A673 (cell line): ENCODE data around the gene CNKSR1. TPM values are rescaled to one million over a fixed set of nuclear protein-coding genes. Genes with fewer than 3 reads are reported as not detected.
A peak's percentile ranks its signal among the peaks of the same experiment; 100 is the strongest.

ENCODE experiments used
- BruUV-seq: library from RNA; stranded (reverse); fragments of 400-500 nt; replicated peaks from 2 replicates; lab custom pipeline; 2021; lab: Mats Ljungman, UMichigan
- CTCF ChIA-PET: fragments of 300-600 bp; sonication (Branson Sonifier 250); formaldehyde crosslinking; loops from one replicate; lab custom pipeline; 2022; ENCODE audit warnings: antibody characterized with exemption; lab: Charles Lee
- POLR2A ChIA-PET: fragments of 300-600 bp; sonication (Branson Sonifier 250); formaldehyde crosslinking; loops from one replicate; lab custom pipeline; 2022; ENCODE audit warnings: antibody characterized with exemption; ENCODE audit not compliant: low non-redundant PET; lab: Charles Lee
- DNase-seq: peaks from one replicate; pipeline ENCODE4 v3.0.0-alpha.2; 2015; ENCODE audit warnings: low spot score
- H3K27ac ChIP-seq: fragments of 200-600 bp; sonication (generic); 2 replicates; pipeline ENCODE4 v1.5.1; 2016; ENCODE audit warnings: mixed run types, low read depth, mild to moderate bottlenecking, mixed read lengths, antibody characterized with exemption, low read length; ENCODE audit not compliant: poor library complexity, severe bottlenecking
- H3K27me3 ChIP-seq: fragments of 200-600 bp; sonication (generic); replicated peaks from 2 replicates; pipeline ENCODE4 v1.6.1; 2017; ENCODE audit warnings: mixed run types, low read depth, mild to moderate bottlenecking, mixed read lengths, antibody characterized with exemption, low read length; ENCODE audit not compliant: insufficient read depth, poor library complexity
- H3K36me3 ChIP-seq: fragments of 200-600 bp; sonication (generic); 2 replicates; pipeline ENCODE4 v1.6.1; 2016; ENCODE audit warnings: mixed run types, mild to moderate bottlenecking, mixed read lengths, antibody characterized with exemption, low read length; ENCODE audit not compliant: insufficient read depth, poor library complexity, severe bottlenecking
- H3K4me1 ChIP-seq: fragments of 200-600 bp; sonication (generic); 2 replicates; pipeline ENCODE4 v1.6.1; 2017; ENCODE audit warnings: mixed run types, mild to moderate bottlenecking, mixed read lengths, antibody characterized with exemption, low read length; ENCODE audit not compliant: insufficient read depth, poor library complexity, severe bottlenecking
- H3K4me3 ChIP-seq: fragments of 200-600 bp; sonication (generic); 2 replicates; pipeline ENCODE4 v1.5.1; 2016; ENCODE audit warnings: low read depth, mixed run types, mild to moderate bottlenecking, mixed read lengths, low read length; ENCODE audit not compliant: poor library complexity, severe bottlenecking
- H3K9me3 ChIP-seq: fragments of 200-600 bp; sonication (generic); 2 replicates; pipeline ENCODE4 v1.6.1; 2016; ENCODE audit warnings: mixed run types, low read depth, mild to moderate bottlenecking, mixed read lengths, antibody characterized with exemption, low read length; ENCODE audit not compliant: poor library complexity, severe bottlenecking
- EZH2 ChIP-seq: fragments of 200-600 bp; sonication (generic); IDR thresholded peaks from 2 replicates; pipeline ENCODE4 v1.6.1; 2017; ENCODE audit warnings: borderline replicate concordance, low read depth, mild to moderate bottlenecking, mixed read lengths, antibody characterized with exemption, low read length; ENCODE audit not compliant: poor library complexity, severe bottlenecking
- intact Hi-C: fragments of 100-400 bp; cut with micrococcal nuclease; formaldehyde crosslinking; loops from one replicate; pipeline ENCODE4 v1.10.0; 2022; ENCODE audit not compliant: unreplicated experiment
- total RNA-seq: library from RNA; stranded (reverse); gene quantifications from 2 replicates; pipeline ENCODE4 v1.2.3, GENCODE V29; 2021
- TF ChIP-seq, protein P1 (sequence below): fragments of 300-800, 200-600 bp; sonication (generic); conservative IDR thresholded peaks from 2 replicates; pipeline ENCODE4 v1.5.1; 2017; ENCODE audit warnings: low read depth, mild to moderate bottlenecking, antibody characterized with exemption, low read length, moderate library complexity, mixed read lengths

Gene CNKSR1
- total RNA-seq, 1 experiment from 2014 or later, result 1.8 TPM

GRCh38 chr1:26132128-26132833 is 45.0 kb upstream of the CNKSR1 start:
- intact Hi-C loops, result no loop called here
- H3K27me3 ChIP-seq, result no peaks in the 10 kb centered on the region
- no peak overlapping the region for H3K27ac ChIP-seq
- TF ChIP-seq, protein P1, sequence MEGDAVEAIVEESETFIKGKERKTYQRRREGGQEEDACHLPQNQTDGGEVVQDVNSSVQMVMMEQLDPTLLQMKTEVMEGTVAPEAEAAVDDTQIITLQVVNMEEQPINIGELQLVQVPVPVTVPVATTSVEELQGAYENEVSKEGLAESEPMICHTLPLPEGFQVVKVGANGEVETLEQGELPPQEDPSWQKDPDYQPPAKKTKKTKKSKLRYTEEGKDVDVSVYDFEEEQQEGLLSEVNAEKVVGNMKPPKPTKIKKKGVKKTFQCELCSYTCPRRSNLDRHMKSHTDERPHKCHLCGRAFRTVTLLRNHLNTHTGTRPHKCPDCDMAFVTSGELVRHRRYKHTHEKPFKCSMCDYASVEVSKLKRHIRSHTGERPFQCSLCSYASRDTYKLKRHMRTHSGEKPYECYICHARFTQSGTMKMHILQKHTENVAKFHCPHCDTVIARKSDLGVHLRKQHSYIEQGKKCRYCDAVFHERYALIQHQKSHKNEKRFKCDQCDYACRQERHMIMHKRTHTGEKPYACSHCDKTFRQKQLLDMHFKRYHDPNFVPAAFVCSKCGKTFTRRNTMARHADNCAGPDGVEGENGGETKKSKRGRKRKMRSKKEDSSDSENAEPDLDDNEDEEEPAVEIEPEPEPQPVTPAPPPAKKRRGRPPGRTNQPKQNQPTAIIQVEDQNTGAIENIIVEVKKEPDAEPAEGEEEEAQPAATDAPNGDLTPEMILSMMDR, result no peak
- no peak for TF ChIP-seq EZH2
- no peaks in the 10 kb centered on the region for H3K4me1 ChIP-seq
- DNase-seq, result peak; percentile 25
- ChIA-PET POLR2A (no interaction called here), CTCF (no interaction called here)
- H3K4me3 ChIP-seq, result no peak overlapping the region
- no TSS peak for BruUV-seq
- no peaks in the 10 kb centered on the region for H3K9me3 ChIP-seq
- H3K36me3 ChIP-seq, result no peaks in the 10 kb centered on the region

DNA sequence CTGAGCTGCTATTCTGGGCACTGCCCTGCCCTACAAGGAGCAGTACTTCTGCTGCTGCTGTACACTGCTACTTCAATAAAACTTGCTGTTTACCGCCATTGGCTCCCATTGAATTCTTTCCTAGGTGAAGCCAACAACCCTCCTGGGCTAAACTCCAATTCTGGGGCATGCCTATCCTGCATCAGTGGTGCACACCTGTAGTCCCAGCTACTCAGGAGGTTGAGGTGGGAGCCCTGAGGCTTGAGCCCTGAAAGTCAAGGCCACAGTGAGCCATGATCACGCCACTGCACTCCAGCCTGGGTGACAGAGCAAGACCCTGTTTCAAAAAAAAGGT is 44.5 kb upstream of the CNKSR1 start:
- H3K4me3 ChIP-seq, result no peak overlapping the region
- no peak for DNase-seq
- H3K36me3 ChIP-seq, result no peaks in the 10 kb centered on the region
- no peaks in the 10 kb centered on the region for H3K27me3 ChIP-seq
- no peak overlapping the region for H3K27ac ChIP-seq
- no peaks in the 10 kb centered on the region for H3K9me3 ChIP-seq
- intact Hi-C loops, result no loop called here
- POLR2A ChIA-PET, result no interaction called here
- TF ChIP-seq EZH2, result no peak
- TF ChIP-seq, protein P1, result no peak
- CTCF ChIA-PET, result no interaction called here
- no TSS peak for BruUV-seq
- H3K4me1 ChIP-seq, result no peaks in the 10 kb centered on the region

- Histone ChIP-seq H3K9me3 (no peaks in the 10 kb centered on the region), H3K4me1 (no peaks in the 10 kb centered on the region), H3K36me3 (no peaks in the 10 kb centered on the region), H3K27me3 (no peaks in the 10 kb centered on the region), H3K4me3 (no peak overlapping the region), H3K27ac (no peak overlapping the region)
- TF ChIP-seq, protein P1, result no peak
- no peak for TF ChIP-seq EZH2
- intact Hi-C loops, result no loop called here
- no peak for DNase-seq
- ChIA-PET CTCF (no interaction called here), POLR2A (no interaction called here)
- no TSS peak for BruUV-seq
These were observed 42.8 kb upstream of the CNKSR1 start for GRCh38 chr1:26134466-26134865.
